ENCODE measurements around the gene CCDC102B. TPM values are rescaled to one million over a fixed set of nuclear protein-coding genes. Genes with fewer than 3 reads are reported as not detected.

Gene CCDC102B
- total RNA-seq, 1 donor from 2014 or later, result 8.2 TPM

- no peak for DNase-seq (ENCODE audit: low spot score)
- no peak overlapping the region for H3K27ac Mint-ChIP-seq (ENCODE audit: unreplicated experiment)
- H3K9me3 Mint-ChIP-seq (ENCODE audit: unreplicated experiment), result no peaks in the 10 kb centered on the region
- TF ChIP-seq, protein P1, sequence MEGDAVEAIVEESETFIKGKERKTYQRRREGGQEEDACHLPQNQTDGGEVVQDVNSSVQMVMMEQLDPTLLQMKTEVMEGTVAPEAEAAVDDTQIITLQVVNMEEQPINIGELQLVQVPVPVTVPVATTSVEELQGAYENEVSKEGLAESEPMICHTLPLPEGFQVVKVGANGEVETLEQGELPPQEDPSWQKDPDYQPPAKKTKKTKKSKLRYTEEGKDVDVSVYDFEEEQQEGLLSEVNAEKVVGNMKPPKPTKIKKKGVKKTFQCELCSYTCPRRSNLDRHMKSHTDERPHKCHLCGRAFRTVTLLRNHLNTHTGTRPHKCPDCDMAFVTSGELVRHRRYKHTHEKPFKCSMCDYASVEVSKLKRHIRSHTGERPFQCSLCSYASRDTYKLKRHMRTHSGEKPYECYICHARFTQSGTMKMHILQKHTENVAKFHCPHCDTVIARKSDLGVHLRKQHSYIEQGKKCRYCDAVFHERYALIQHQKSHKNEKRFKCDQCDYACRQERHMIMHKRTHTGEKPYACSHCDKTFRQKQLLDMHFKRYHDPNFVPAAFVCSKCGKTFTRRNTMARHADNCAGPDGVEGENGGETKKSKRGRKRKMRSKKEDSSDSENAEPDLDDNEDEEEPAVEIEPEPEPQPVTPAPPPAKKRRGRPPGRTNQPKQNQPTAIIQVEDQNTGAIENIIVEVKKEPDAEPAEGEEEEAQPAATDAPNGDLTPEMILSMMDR (IDR thresholded peaks at IDR 0.05; ENCODE audit: unreplicated experiment), result no peak
- no peaks in the 10 kb centered on the region for H3K36me3 Mint-ChIP-seq (ENCODE audit: low read depth, unreplicated experiment)
- no peak overlapping the region for H3K4me3 Mint-ChIP-seq (ENCODE audit: unreplicated experiment)
- H3K27me3 Mint-ChIP-seq (ENCODE audit: unreplicated experiment), result no peaks in the 10 kb centered on the region
- no peaks in the 10 kb centered on the region for H3K4me1 Mint-ChIP-seq (ENCODE audit: unreplicated experiment)
Measured at GRCh38 chr18:69088973-69089372, 291.1 kb downstream of the CCDC102B start.

DNA sequence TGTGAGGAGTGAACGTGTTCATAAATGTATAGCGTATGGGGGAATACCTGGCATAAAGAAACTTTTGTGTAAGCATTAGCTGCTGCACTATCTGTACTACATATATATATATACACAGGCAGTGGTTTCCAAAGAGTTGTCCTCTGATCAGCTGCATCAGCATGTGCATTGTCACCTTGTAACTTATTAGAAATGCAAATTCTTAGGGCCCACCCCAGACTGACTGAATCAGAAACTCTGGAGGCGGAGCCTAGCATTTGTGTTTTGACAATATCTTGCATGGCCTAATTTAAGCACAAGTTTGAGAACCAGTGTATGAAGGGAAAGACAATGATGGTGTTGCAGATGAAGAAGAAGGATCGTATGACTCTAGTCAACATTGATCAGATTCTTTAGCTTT is 299.5 kb downstream of the CCDC102B start:
- H3K27me3 Mint-ChIP-seq (ENCODE audit: unreplicated experiment), result no peaks in the 10 kb centered on the region
- no peaks in the 10 kb centered on the region for H3K4me1 Mint-ChIP-seq (ENCODE audit: unreplicated experiment)
- no peak overlapping the region for H3K27ac Mint-ChIP-seq (ENCODE audit: unreplicated experiment)
- no peak overlapping the region for H3K4me3 Mint-ChIP-seq (ENCODE audit: unreplicated experiment)
- H3K36me3 Mint-ChIP-seq (ENCODE audit: low read depth, unreplicated experiment), result no peaks in the 10 kb centered on the region
- TF ChIP-seq, protein P1 (IDR thresholded peaks at IDR 0.05; ENCODE audit: unreplicated experiment), result no peak
- DNase-seq (ENCODE audit: low spot score), result no peak
- no peaks in the 10 kb centered on the region for H3K9me3 Mint-ChIP-seq (ENCODE audit: unreplicated experiment)

DNA sequence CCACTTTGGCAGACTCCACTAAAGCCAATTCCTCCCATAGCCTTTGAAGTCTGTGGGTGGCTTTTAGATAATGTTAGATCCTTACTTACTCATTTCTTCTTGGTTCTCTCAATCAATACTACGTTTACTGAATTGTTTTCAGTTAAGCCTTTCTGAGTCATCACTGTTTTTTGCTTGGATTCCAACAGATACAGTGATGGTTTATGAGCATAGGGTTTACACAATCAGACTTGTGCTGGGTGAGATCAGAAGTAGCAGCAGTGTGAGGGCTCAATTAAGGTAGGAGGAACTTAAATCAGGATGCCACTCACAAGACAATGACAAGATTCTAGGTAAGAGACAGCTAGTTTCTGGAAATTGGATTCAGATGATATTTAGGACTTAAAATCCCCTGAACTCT is 305.1 kb downstream of the CCDC102B start:
- no peaks in the 10 kb centered on the region for H3K36me3 Mint-ChIP-seq (ENCODE audit: low read depth, unreplicated experiment)
- no peaks in the 10 kb centered on the region for H3K9me3 Mint-ChIP-seq (ENCODE audit: unreplicated experiment)
- no peaks in the 10 kb centered on the region for H3K4me1 Mint-ChIP-seq (ENCODE audit: unreplicated experiment)
- H3K27ac Mint-ChIP-seq (ENCODE audit: unreplicated experiment), result no peak overlapping the region
- peaks cover 4% of the 10 kb centered on the region for H3K27me3 Mint-ChIP-seq (ENCODE audit: unreplicated experiment)
- TF ChIP-seq, protein P1 (IDR thresholded peaks at IDR 0.05; ENCODE audit: unreplicated experiment), result no peak
- H3K4me3 Mint-ChIP-seq (ENCODE audit: unreplicated experiment), result no peak overlapping the region
- DNase-seq (ENCODE audit: low spot score), result no peak

Other genes starting within 250 kb of the CCDC102B start
- 57.0 TPM for gene TMX3, start 83.0 kb upstream of the CCDC102B start, total RNA-seq (ENCODE audit: unreplicated experiment)